Measurements from ENCODE around the gene GNA15.

DNA sequence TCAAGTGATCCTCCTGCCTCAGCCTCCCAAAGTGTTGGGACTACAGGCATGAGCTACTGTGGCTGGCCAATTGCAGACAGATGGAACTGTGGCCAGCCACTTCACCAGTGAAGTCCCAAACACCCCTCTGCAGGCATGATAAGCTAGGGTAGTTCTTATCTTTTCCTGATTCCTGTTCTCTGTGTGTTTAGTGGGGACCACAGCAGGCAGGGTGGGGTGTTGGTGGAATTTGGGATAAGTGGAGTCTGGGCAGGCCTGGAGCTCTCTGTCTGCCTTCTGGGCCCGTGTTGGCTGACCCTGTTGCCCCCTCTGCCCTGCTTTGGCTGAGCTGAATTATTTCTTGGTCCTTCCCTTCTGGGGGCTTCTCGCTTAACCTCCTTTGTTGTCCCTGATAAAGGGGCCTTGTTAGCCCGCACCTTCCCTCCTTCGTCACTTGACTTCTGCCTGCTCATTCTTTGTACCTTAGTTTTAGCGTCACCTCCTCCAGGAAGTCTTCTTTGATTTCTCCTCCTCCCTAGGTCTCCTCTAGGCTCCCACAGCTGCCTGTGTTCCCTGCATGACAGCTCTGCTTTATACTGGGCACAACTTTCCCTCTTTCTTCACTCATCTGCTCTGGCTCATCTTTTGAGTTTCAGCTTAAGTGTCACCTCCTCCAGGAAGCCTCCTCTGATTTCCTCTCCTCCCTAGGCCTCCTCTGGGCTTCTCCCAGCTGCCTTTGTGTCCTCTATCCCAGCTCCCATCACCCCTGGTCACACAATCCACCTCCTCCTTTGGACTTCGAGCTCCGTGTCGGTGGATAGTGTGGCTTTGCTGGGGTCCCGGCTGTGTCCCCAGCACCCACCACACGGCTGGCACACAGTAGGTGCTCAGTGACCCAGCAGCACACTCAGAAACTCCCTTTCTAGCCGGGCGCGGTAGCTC lies 48.1 kb downstream of the GNA15 start:
- TF ChIP-seq, protein P1, sequence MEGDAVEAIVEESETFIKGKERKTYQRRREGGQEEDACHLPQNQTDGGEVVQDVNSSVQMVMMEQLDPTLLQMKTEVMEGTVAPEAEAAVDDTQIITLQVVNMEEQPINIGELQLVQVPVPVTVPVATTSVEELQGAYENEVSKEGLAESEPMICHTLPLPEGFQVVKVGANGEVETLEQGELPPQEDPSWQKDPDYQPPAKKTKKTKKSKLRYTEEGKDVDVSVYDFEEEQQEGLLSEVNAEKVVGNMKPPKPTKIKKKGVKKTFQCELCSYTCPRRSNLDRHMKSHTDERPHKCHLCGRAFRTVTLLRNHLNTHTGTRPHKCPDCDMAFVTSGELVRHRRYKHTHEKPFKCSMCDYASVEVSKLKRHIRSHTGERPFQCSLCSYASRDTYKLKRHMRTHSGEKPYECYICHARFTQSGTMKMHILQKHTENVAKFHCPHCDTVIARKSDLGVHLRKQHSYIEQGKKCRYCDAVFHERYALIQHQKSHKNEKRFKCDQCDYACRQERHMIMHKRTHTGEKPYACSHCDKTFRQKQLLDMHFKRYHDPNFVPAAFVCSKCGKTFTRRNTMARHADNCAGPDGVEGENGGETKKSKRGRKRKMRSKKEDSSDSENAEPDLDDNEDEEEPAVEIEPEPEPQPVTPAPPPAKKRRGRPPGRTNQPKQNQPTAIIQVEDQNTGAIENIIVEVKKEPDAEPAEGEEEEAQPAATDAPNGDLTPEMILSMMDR (IDR thresholded peaks at IDR 0.05), result no peak
- TF ChIP-seq POLR2A (IDR thresholded peaks at IDR 0.05), result no peak
